GM21367 (cell line): ENCODE measurements around the gene SLC49A4.
A peak's percentile ranks its signal among the peaks of the same experiment; 100 is the strongest.
"Not testable (repeated sequence)": the region's sequence is repeated elsewhere in the genome, so short reads cannot be mapped to it uniquely, and the experiment has no call there.

ENCODE experiments used
- ATAC-seq: cut with Tn5 transposase; IDR thresholded peaks from one replicate; pipeline ENCODE4 v1.9.1; 2021; ENCODE audit not compliant: unreplicated experiment

The SLC49A4 gene

GRCh38 chr3:122794779-122795673 is at the start of gene SLC49A4:
Gene SLC49A4 (plus strand): TSS chr3:122795069. CDS start chr3:122795193, 124 bp downstream.
- ATAC-seq, result peak; percentile 60

- no peak for ATAC-seq
Observed at GRCh38 chr3:122745369-122746021, 49.4 kb upstream of the SLC49A4 start.

- ATAC-seq, result not testable (repeated sequence)
Observed at GRCh38 chr3:122747295-122747694, 47.6 kb upstream of the SLC49A4 start.

GRCh38 chr3:122748347-122748746 is 46.5 kb upstream of the SLC49A4 start:
- ATAC-seq, result no peak

- no peak for ATAC-seq
Observed at GRCh38 chr3:122754929-122755328, 39.9 kb upstream of the SLC49A4 start.

- no peak for ATAC-seq
Observed at GRCh38 chr3:122755491-122755890, 39.4 kb upstream of the SLC49A4 start.

- ATAC-seq, result no peak
Observed at GRCh38 chr3:122758877-122759560, 35.9 kb upstream of the SLC49A4 start.

- ATAC-seq, result no peak
Observed at GRCh38 chr3:122760453-122761271, 34.2 kb upstream of the SLC49A4 start.

GRCh38 chr3:122766430-122766829 is 28.4 kb upstream of the SLC49A4 start:
- ATAC-seq, result no peak

GRCh38 chr3:122767540-122768372 is 27.1 kb upstream of the SLC49A4 start:
- no peak for ATAC-seq

- no peak for ATAC-seq
Observed at GRCh38 chr3:122770521-122771202, 24.2 kb upstream of the SLC49A4 start.

- ATAC-seq, result no peak
Observed at GRCh38 chr3:122772827-122773226, 22.0 kb upstream of the SLC49A4 start.

GRCh38 chr3:122773944-122774509 is 20.8 kb upstream of the SLC49A4 start:
- no peak for ATAC-seq

GRCh38 chr3:122774564-122774963 is 20.3 kb upstream of the SLC49A4 start:
- ATAC-seq, result no peak

- no peak for ATAC-seq
Observed at GRCh38 chr3:122776675-122777468, 18.0 kb upstream of the SLC49A4 start.

GRCh38 chr3:122777563-122777962 is 17.3 kb upstream of the SLC49A4 start:
- no peak for ATAC-seq

GRCh38 chr3:122782804-122783203 is 12.1 kb upstream of the SLC49A4 start:
- ATAC-seq, result no peak

- ATAC-seq, result no peak
Observed at GRCh38 chr3:122784436-122784835, 10.4 kb upstream of the SLC49A4 start.
